Sigmoid colon (tissue), 7 donors: ENCODE results near the gene GNG13. TPM values are rescaled to one million over a fixed set of nuclear protein-coding genes. Genes with fewer than 3 reads are reported as not detected.

Experiments
- DNase-seq: peaks from one replicate; pipeline ENCODE4 v3.0.0-alpha.2; 2019
- H3K27ac ChIP-seq, 4 donors: fragments of 200-600 bp; sonication (generic); one replicate each; pipeline ENCODE4 v1.5.1; 2016 to 2019; ENCODE audit warnings: mild to moderate bottlenecking in 1 of 4
- H3K27me3 ChIP-seq, 3 donors: fragments of 200-600 bp; sonication (generic); one replicate each; pipeline ENCODE4 v1.5.1; 2019; ENCODE audit warnings: mild to moderate bottlenecking in 1 of 3
- H3K36me3 ChIP-seq, 4 donors: fragments of 200-600 bp; sonication (generic); one replicate each; pipeline ENCODE4 v1.5.1; 2016 to 2019
- H3K4me1 ChIP-seq, 4 donors: fragments of 200-600 bp; sonication (generic); one replicate each; pipeline ENCODE4 v1.5.1; 2017 to 2019
- H3K4me3 ChIP-seq, 4 donors: fragments of 200-600 bp; sonication (generic); one replicate each; pipeline ENCODE4 v1.5.1; 2017 to 2019; ENCODE audit warnings: mild to moderate bottlenecking in 2 of 4, moderate library complexity in 1 of 4
- H3K9me3 ChIP-seq, 4 donors: fragments of 200-600 bp in 3 of 4; sonication (generic) in 3 of 4; one replicate each; pipeline versions ENCODE4 v1.5.1 to v1.6.1; 2013 to 2019
- CTCF ChIP-seq, 4 experiments: fragments of 450-650 bp in 3 of 4; fragments of 200-600 bp in 1 of 4; IDR thresholded peaks; one replicate each; pipeline ENCODE4 v1.5.1; 2016 to 2019; ENCODE audit warnings: antibody characterized with exemption in 4 of 4, mild to moderate bottlenecking in 3 of 4, moderate library complexity in 2 of 4
- EP300 ChIP-seq, 4 donors: sonication (generic); formaldehyde crosslinking; IDR thresholded peaks; one replicate each; pipeline ENCODE4 v1.6.1; 2017; ENCODE audit warnings: antibody characterized with exemption in 4 of 4
- POLR2A ChIP-seq, 2 donors: fragments of 450-650 bp; IDR thresholded peaks; one replicate each; pipeline ENCODE4 v1.6.1; 2016; ENCODE audit warnings: antibody characterized with exemption in 2 of 2, mild to moderate bottlenecking in 2 of 2, moderate library complexity in 2 of 2
- POLR2AphosphoS5 ChIP-seq, 4 donors: sonication (generic); formaldehyde crosslinking; IDR thresholded peaks; one replicate each; pipeline ENCODE4 v1.6.1; 2017; ENCODE audit warnings: antibody characterized with exemption in 4 of 4
- WGBS, 2 donors: extraction: QIAGEN DNeasy Blood & Tissue Kit; methylation state at CpG; one replicate each; pipeline ENCODE4 v1.1.7; 2013; 5-methylcytosine and 5-hydroxymethylcytosine counted together
- intact Hi-C: fragments of 100-400 bp; cut with DNase I; formaldehyde crosslinking; loops from one replicate; pipeline ENCODE4 v1.15.1; 2023
- polyA plus RNA-seq, 3 donors: library from polyadenylated mRNA; stranded (reverse); fragments of 200-250 nt; gene quantifications; one replicate each; pipeline ENCODE4 v1.2.3, GENCODE V29; 2013
- total RNA-seq, 4 donors: library from RNA; depleted of rRNA; stranded (reverse); fragments of >200 nt; gene quantifications; one replicate each; pipeline ENCODE4 v1.1.0, GENCODE V29; 2016
- donor health status: healthy with polysubstance abuse.
- donor health status: Bipolar disorder and iron deficiency.
- donor health status: healthy.

Gene GNG13
- total and polyA plus RNA-seq, 7 donors, result 0.47 to 1.2 (median 0.92) TPM; not detected in 4

- Histone ChIP-seq H3K4me1 (peaks cover 0 to 26% (median 18%) of the 10 kb centered on the region in 4 donors), H3K9me3 (no peaks in the 10 kb centered on the region), H3K27ac (no peak overlapping the region), H3K27me3 (peaks cover 14 to 54% (median 44%) of the 10 kb centered on the region in 3 donors), H3K4me3 (no peak overlapping the region), H3K36me3 (no peaks in the 10 kb centered on the region)
- TF ChIP-seq POLR2A (IDR thresholded peaks at IDR 0.05), result no peak
- no peak for TF ChIP-seq POLR2AphosphoS5 (IDR thresholded peaks at IDR 0.05)
- TF ChIP-seq EP300 (IDR thresholded peaks at IDR 0.05), result no peak
- TF ChIP-seq CTCF (IDR thresholded peaks at IDR 0.05), result no peak
- WGBS, 2 donors, result 34 to 57% methylated on average over 8 of the region's 8 CpGs
- intact Hi-C loops, result no loop called here
- DNase-seq, result no peak
Observed at GRCh38 chr16:803754-804080, 3.2 kb upstream of the GNG13 start.

- Histone ChIP-seq H3K27ac (no peak overlapping the region), H3K4me3 (no peak overlapping the region), H3K4me1 (peaks cover 0 to 20% (median 12%) of the 10 kb centered on the region in 4 donors), H3K36me3 (no peaks in the 10 kb centered on the region), H3K27me3 (peaks cover 14 to 60% (median 47%) of the 10 kb centered on the region in 3 donors), H3K9me3 (peaks cover 0 to 3% (median 0%) of the 10 kb centered on the region in 4 donors)
- DNase-seq, result no peak
- no peak for TF ChIP-seq POLR2A (IDR thresholded peaks at IDR 0.05)
- no peak for TF ChIP-seq EP300 (IDR thresholded peaks at IDR 0.05)
- no peak for TF ChIP-seq CTCF (IDR thresholded peaks at IDR 0.05)
- intact Hi-C loops, result no loop called here
- 71 to 76% methylated on average over 33 of the region's 33 CpGs for WGBS, 2 donors
Observed at GRCh38 chr16:802914-803753, 2.6 kb upstream of the GNG13 start.

- intact Hi-C loops, result no loop called here
- Histone ChIP-seq H3K4me1 (peaks cover 0 to 17% (median 11%) of the 10 kb centered on the region in 4 donors), H3K9me3 (peaks cover 0 to 3% (median 0%) of the 10 kb centered on the region in 4 donors), H3K27ac (no peak overlapping the region), H3K4me3 (no peak overlapping the region), H3K27me3 (peaks cover 14 to 67% (median 53%) of the 10 kb centered on the region in 3 donors), H3K36me3 (no peaks in the 10 kb centered on the region)
- no peak for TF ChIP-seq EP300 (IDR thresholded peaks at IDR 0.05)
- no peak for TF ChIP-seq POLR2A (IDR thresholded peaks at IDR 0.05)
- no peak for TF ChIP-seq CTCF (IDR thresholded peaks at IDR 0.05)
- no peak for TF ChIP-seq POLR2AphosphoS5 (IDR thresholded peaks at IDR 0.05)
- DNase-seq, result no peak
- 55 to 73% methylated on average over 7 of the region's 7 CpGs for WGBS, 2 donors
Observed at GRCh38 chr16:802461-802860, 1.9 kb upstream of the GNG13 start.

GRCh38 chr16:801584-802363 is 1.2 kb upstream of the GNG13 start:
- intact Hi-C loops, result no loop called here
- H3K27me3 ChIP-seq, result peaks cover 19 to 73% (median 57%) of the 10 kb centered on the region in 3 donors

More at GRCh38 chr16:801584-802363, 1.2 kb upstream of the GNG13 start:
- peaks cover 0 to 3% (median 0%) of the 10 kb centered on the region in 4 donors for H3K9me3 ChIP-seq
- no peak overlapping the region for H3K4me3 ChIP-seq
- no peaks in the 10 kb centered on the region for H3K36me3 ChIP-seq
- WGBS, 2 donors, result 36 to 60% methylated on average over 22 of the region's 22 CpGs
- H3K4me1 ChIP-seq, result peaks cover 0 to 13% (median 8%) of the 10 kb centered on the region in 4 donors
- no peak overlapping the region for H3K27ac ChIP-seq
- no peak for DNase-seq
- no peak for TF ChIP-seq CTCF (IDR thresholded peaks at IDR 0.05)
- no peak for TF ChIP-seq POLR2A (IDR thresholded peaks at IDR 0.05)
- no peak for TF ChIP-seq EP300 (IDR thresholded peaks at IDR 0.05)
- TF ChIP-seq POLR2AphosphoS5 (IDR thresholded peaks at IDR 0.05), result no peak
